ENCODE results near the gene NGEF.

NGEF gene

DNA sequence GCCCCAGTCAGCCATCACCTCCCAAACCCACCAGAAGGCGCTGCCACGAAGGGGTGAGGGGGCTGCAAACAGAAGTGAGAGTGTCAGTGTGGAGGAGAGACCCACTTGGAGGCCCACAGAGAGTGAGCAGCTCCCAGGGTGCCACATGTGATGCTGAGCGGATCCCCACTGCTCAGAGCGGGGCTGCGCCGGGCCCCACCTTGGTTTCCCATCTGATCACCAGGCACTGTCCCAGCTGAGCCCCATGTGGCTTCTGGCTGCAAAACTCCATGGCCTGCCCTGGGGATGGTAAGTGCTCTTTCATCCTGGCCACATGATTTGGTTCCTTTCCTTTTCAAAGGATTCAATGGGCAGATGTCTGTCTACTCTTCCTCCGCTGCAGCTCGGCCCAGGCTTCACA, 119.2 kb downstream of the NGEF start:
- TF ChIP-seq, protein P1, sequence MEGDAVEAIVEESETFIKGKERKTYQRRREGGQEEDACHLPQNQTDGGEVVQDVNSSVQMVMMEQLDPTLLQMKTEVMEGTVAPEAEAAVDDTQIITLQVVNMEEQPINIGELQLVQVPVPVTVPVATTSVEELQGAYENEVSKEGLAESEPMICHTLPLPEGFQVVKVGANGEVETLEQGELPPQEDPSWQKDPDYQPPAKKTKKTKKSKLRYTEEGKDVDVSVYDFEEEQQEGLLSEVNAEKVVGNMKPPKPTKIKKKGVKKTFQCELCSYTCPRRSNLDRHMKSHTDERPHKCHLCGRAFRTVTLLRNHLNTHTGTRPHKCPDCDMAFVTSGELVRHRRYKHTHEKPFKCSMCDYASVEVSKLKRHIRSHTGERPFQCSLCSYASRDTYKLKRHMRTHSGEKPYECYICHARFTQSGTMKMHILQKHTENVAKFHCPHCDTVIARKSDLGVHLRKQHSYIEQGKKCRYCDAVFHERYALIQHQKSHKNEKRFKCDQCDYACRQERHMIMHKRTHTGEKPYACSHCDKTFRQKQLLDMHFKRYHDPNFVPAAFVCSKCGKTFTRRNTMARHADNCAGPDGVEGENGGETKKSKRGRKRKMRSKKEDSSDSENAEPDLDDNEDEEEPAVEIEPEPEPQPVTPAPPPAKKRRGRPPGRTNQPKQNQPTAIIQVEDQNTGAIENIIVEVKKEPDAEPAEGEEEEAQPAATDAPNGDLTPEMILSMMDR (IDR thresholded peaks at IDR 0.05; ENCODE audit: low read length, missing control alignments) = no peak

DNA sequence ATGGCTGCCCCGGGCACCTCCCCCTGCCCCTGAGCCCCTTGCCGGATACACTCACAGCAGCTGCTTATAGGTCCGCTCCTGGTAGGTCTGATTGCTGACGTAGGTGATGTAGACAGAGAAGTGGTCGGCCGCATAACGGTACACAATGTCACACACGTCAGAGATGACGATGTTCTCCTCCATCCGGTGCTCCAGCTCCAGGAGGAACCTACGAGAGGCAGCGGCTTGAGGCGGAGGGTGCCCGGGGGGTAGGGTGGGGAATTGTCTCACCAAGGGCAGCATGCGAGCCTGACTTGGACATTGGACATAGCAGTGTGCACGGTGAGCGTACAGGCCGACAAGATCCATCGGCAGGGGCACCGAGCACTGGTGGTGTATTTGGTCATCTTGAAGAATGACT, 120.2 kb downstream of the NGEF start:
- DNase-seq (ENCODE audit: low read depth) = no peak
- no peak overlapping the region for H3K4me3 ChIP-seq (replicated peaks; ENCODE audit: low read depth, low read length)
- TF ChIP-seq, protein P1 (IDR thresholded peaks at IDR 0.05; ENCODE audit: low read length, missing control alignments) = no peak

More for the DNA sequence above, 119.2 kb downstream of the NGEF start:
- DNase-seq (ENCODE audit: low read depth) = no peak
- no peak overlapping the region for H3K4me3 ChIP-seq (replicated peaks; ENCODE audit: low read depth, low read length)

DNA sequence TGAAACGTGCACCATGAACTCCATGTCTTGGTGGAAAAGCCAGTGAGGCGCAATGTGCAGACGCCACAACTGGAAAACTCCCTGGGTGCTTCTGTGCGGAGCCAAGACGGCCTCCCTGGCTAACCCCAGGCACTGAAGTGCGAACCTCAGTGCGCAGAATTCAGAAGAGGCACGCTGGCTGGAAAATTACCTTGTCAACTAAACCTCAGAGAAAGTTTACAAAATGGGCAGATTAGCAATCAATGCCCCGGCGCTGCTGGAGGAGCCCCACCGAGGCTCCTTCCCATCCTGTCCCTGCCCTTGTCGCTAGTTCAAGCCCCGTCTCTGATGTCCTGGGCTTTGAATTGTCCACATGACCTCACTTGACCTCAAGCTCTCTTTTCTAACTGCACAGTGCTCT, 120.8 kb downstream of the NGEF start:
- H3K4me3 ChIP-seq (replicated peaks; ENCODE audit: low read depth, low read length) = no peak overlapping the region
- TF ChIP-seq, protein P1 (IDR thresholded peaks at IDR 0.05; ENCODE audit: low read length, missing control alignments) = no peak
- DNase-seq (ENCODE audit: low read depth) = no peak

DNA sequence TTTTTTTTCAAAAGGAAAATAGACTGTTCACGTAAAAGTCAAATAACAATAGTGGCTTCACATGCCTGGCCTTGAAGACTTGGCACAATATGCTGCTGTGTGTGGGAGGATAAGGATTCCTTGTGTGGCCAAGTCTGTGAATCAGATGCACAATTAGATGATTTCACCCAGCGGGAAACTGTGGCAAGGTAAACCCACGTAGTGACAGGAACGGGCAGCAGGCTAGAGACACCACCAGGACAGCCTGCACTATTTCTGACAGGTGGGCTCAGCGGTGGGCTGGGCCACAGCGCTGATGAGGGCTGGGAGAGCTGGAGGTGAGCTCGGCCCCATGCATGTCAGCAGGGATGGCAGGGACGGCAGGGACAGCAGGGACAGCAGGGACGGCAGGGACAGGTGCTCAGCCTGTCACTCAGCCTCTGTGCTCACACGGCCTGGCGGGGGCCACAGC, 121.4 kb downstream of the NGEF start:
- H3K4me3 ChIP-seq (replicated peaks; ENCODE audit: low read depth, low read length) = no peak overlapping the region
- TF ChIP-seq, protein P1 (IDR thresholded peaks at IDR 0.05; ENCODE audit: low read length, missing control alignments) = no peak
- peak; percentile 90 for DNase-seq (ENCODE audit: low read depth)

DNA sequence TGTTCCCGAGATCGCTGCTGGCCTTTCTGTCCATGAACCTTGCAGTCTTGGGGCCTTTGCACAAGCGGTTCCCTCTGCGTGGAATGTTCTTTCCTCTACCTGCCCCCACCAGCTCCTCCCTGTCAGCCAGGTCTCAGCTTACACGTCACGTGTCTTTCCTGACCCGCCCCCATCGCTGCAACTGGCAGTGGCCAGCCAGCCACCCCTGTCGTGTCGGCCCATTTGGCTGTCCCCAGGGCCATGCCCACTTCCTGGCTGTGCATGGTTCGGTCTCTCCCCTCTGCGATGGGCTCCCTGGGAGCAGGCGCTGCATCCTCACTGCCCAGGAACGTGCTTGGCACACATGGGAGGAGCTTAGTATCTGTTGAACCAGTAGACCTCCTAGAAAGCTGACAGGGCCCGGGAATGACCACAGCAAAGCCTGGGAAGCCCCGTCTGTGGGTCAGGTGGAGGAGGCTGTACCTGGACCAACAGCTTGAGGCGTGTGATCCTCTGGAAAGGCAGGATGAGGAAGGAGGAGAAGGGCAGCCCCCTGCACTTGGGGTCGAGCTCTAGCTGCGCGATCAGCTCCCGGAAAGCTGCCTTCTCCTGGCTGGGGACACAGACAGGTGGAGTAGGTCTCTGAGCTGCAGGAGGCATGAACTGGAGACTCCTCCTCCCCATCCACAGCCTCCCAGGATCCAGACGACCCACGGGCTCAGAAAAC, 122.0 kb downstream of the NGEF start:
- peak; percentile 26 for DNase-seq (ENCODE audit: low read depth)
- no peak overlapping the region for H3K4me3 ChIP-seq (replicated peaks; ENCODE audit: low read depth, low read length)
- TF ChIP-seq, protein P1 (IDR thresholded peaks at IDR 0.05; ENCODE audit: low read length, missing control alignments) = no peak

DNA sequence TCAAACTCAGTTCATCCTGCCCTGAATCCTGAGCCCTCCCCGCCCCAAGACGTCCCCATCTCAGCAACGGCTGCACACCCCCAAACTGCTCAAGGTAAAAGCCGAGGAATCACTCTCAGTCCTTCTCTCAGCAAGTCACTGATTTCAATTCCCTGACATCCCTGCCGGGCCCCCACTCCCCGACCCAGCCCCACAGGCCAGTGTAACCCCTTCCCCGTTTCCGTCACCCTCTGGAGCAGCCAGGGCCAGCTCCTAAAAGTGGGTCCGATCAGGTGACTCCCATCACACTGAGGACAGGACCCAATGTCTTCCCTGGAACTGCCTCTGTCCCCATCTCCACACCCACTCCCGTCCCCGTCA, 122.5 kb downstream of the NGEF start:
- TF ChIP-seq, protein P1 (IDR thresholded peaks at IDR 0.05; ENCODE audit: low read length, missing control alignments) = no peak
- no peak overlapping the region for H3K4me3 ChIP-seq (replicated peaks; ENCODE audit: low read depth, low read length)
- DNase-seq (ENCODE audit: low read depth) = no peak

DNA sequence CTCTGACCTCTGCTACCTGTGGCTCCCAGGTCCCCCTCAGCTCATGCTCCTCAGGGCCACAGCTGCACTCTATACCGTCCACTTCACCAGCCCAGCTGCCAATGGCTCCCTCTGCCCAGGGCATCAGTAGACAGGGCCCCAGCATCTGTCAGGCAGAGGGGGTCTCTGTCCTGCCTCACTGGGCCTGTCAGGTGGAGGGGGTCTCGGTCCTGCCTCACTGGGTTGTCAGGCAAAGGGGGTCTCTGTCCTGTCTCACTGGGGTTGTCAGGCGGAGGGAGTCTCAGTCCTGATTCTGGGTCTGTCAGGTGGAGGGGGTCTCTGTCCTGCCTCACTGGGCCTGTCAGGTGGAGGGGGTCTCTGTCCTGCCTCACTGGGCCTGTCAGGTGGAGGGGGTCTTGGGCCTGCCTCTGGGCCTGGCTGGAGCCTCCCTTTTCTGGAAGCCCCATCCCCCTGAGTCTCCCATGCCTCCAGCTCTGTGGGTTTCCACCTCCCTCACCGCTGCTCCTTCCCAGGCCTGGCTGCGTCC, 123.1 kb downstream of the NGEF start:
- no peak for DNase-seq (ENCODE audit: low read depth)
- TF ChIP-seq, protein P1 (IDR thresholded peaks at IDR 0.05; ENCODE audit: low read length, missing control alignments) = no peak

More for the DNA sequence above, 123.1 kb downstream of the NGEF start:
- no peak overlapping the region for H3K4me3 ChIP-seq (replicated peaks; ENCODE audit: low read depth, low read length)
